ENCODE measurements around the gene CDKL1.

The CDKL1 gene

GRCh38 chr14:50396631-50397389 is at the start of gene CDKL1:
TSS of gene CDKL1 (minus strand) at chr14:50396881. CDS start at chr14:50395868, 1,013 bp downstream.
- DNase-seq, result peak; percentile 91

- DNase-seq, result no peak
Observed at GRCh38 chr14:50434528-50434927, 37.8 kb upstream of the CDKL1 start.

- DNase-seq, result no peak
Observed at GRCh38 chr14:50432131-50432530, 35.5 kb upstream of the CDKL1 start.

GRCh38 chr14:50425816-50426215 is 29.1 kb upstream of the CDKL1 start:
- no peak for DNase-seq

GRCh38 chr14:50425105-50425504 is 28.4 kb upstream of the CDKL1 start:
- DNase-seq, result no peak

- DNase-seq, result no peak
Observed at GRCh38 chr14:50423529-50423928, 26.8 kb upstream of the CDKL1 start.

- DNase-seq, result no peak
Observed at GRCh38 chr14:50421499-50421898, 24.8 kb upstream of the CDKL1 start.

- DNase-seq, result no peak
Observed at GRCh38 chr14:50417853-50418252, 21.2 kb upstream of the CDKL1 start.

- no peak for DNase-seq
Observed at GRCh38 chr14:50410921-50411320, 14.2 kb upstream of the CDKL1 start.

GRCh38 chr14:50410071-50410470 is 13.4 kb upstream of the CDKL1 start:
- DNase-seq, result no peak

GRCh38 chr14:50407111-50407812 is 10.6 kb upstream of the CDKL1 start:
- DNase-seq, result no peak

- DNase-seq, result no peak
Observed at GRCh38 chr14:50403419-50403818, 6.7 kb upstream of the CDKL1 start.

GRCh38 chr14:50402965-50403364 is 6.3 kb upstream of the CDKL1 start:
- DNase-seq, result no peak

GRCh38 chr14:50400461-50400860 is 3.8 kb upstream of the CDKL1 start:
- DNase-seq, result no peak

GRCh38 chr14:50399251-50400032 is 2.8 kb upstream of the CDKL1 start:
- DNase-seq, result no peak

- no peak for DNase-seq
Observed at GRCh38 chr14:50398189-50398580, 1.5 kb upstream of the CDKL1 start.

GRCh38 chr14:50397390-50398188 is 908 bp upstream of the CDKL1 start:
- no peak for DNase-seq

GRCh38 chr14:50395448-50395847 is 1.2 kb downstream of the CDKL1 start:
- no peak for DNase-seq

GRCh38 chr14:50394713-50395112 is 2.0 kb downstream of the CDKL1 start:
- no peak for DNase-seq

GRCh38 chr14:50389668-50390441 is 6.8 kb downstream of the CDKL1 start:
- DNase-seq, result no peak

GRCh38 chr14:50388256-50388931 is 8.3 kb downstream of the CDKL1 start:
- no peak for DNase-seq
